HCT116 (cell line): ENCODE measurements around the gene PPP2R2D. TPM values are rescaled to one million over a fixed set of nuclear protein-coding genes. Genes with fewer than 3 reads are reported as not detected.

Experiments used
- ATAC-seq: fragments of 200-7000 bp; cut with Tn5 transposase; 2 replicates; pipeline ENCODE4 v1.9.1; 2020; ENCODE audit warnings: mild to moderate bottlenecking, moderate library complexity
- BruUV-seq: library from RNA; stranded (reverse); fragments of 400-500 nt; replicated peaks from 2 replicates; lab custom pipeline; 2021; lab: Mats Ljungman, UMichigan
- CTCF ChIA-PET: fragments of 300-600 bp; sonication (Branson Sonifier 250); formaldehyde crosslinking; loops from one replicate; lab custom pipeline; 2021; ENCODE audit warnings: antibody characterized with exemption; lab: Charles Lee
- POLR2A ChIA-PET: fragments of 300-600, 350-600 bp; sonication (Branson Sonifier 250); formaldehyde crosslinking; loops from one replicate; lab custom pipeline; 2021; ENCODE audit warnings: antibody characterized with exemption; lab: Charles Lee
- RAD21 ChIA-PET, 2 experiments: fragments of 300-600 bp; sonication (Branson Sonifier 250); formaldehyde crosslinking; loops; one replicate each; lab custom pipeline; 2023; ENCODE audit warnings: low total read pairs in 2 of 2; ENCODE audit not compliant: uncharacterized antibody in 2 of 2, unreplicated experiment in 2 of 2, low non-redundant PET in 1 of 2; lab: Charles Lee
- DNase-seq: peaks from one replicate; pipeline ENCODE4 v3.0.0-alpha.2; 2010; ENCODE audit warnings: low read depth, low spot score
- H2AFZ ChIP-seq: fragments of 200-600 bp; shearing (Covaris generic), sonication (generic); 2 replicates; pipeline ENCODE4 v1.6.1; 2017; ENCODE audit warnings: low read depth, mixed run types, mixed read lengths, antibody characterized with exemption, low read length; ENCODE audit not compliant: poor library complexity, severe bottlenecking
- H3K27ac ChIP-seq: 2 replicates; pipeline ENCODE4 v1.5.1; 2012; ENCODE audit warnings: low read depth, low read length
- H3K27me3 ChIP-seq: fragments of 200-600 bp; sonication (generic); 2 replicates; pipeline ENCODE4 v1.6.1; 2016; ENCODE audit warnings: mixed run types, low read length, mixed read lengths; ENCODE audit not compliant: insufficient read depth
- H3K36me3 ChIP-seq, 2 experiments: fragments of 200-500 bp in 1 of 2; fragments of 200-600 bp in 1 of 2; sonication (Bioruptor generic) in 1 of 2; sonication (generic) in 1 of 2; 2 replicates each; pipeline versions ENCODE4 v1.5.1 to v1.6.1; 2014 to 2016; ENCODE audit warnings: low read length in 2 of 2, inconsistent platforms in 1 of 2, mixed read lengths in 1 of 2, mixed run types in 1 of 2; ENCODE audit not compliant: insufficient read depth in 2 of 2, control insufficient read depth in 1 of 2
- H3K4me1 ChIP-seq, 2 experiments: fragments of 200-600 bp in 1 of 2; sonication (generic) in 1 of 2; 2 replicates each; pipeline versions ENCODE4 v1.5.1 to v1.6.1; 2012 to 2017; ENCODE audit warnings: low read length in 2 of 2, inconsistent platforms in 1 of 2, mild to moderate bottlenecking in 1 of 2, mixed read lengths in 1 of 2, mixed run types in 1 of 2, moderate library complexity in 1 of 2; ENCODE audit not compliant: insufficient read depth in 2 of 2, control insufficient read depth in 1 of 2
- H3K4me2 ChIP-seq: fragments of 200-600 bp; sonication (generic); 2 replicates; pipeline ENCODE4 v1.6.1; 2017; ENCODE audit warnings: mixed run types, low read length, mixed read lengths
- H3K4me3 ChIP-seq, 2 experiments: fragments of 200-600 bp in 1 of 2; sonication (generic) in 1 of 2; replicated peaks in 1 of 2; 2 replicates each; pipeline ENCODE4 v1.5.1; 2011 to 2016; ENCODE audit warnings: low read length in 2 of 2, control low read depth in 1 of 2, low read depth in 1 of 2, mild to moderate bottlenecking in 1 of 2, mixed read lengths in 1 of 2, mixed run types in 1 of 2
- H3K79me2 ChIP-seq: fragments of 200-600 bp; sonication (generic); 2 replicates; pipeline ENCODE4 v1.6.1; 2017; ENCODE audit warnings: mild to moderate bottlenecking, mixed run types, low read length, moderate library complexity, mixed read lengths; ENCODE audit not compliant: insufficient read depth
- H3K9ac ChIP-seq: fragments of 200-600 bp; sonication (generic); 2 replicates; pipeline ENCODE4 v1.6.1; 2016; ENCODE audit warnings: low read length, mixed read lengths
- H3K9me2 ChIP-seq: fragments of 200-600 bp; sonication (generic), shearing (Covaris generic); 2 replicates; pipeline ENCODE4 v1.6.1; 2017; ENCODE audit warnings: mixed run types, mild to moderate bottlenecking, moderate library complexity; ENCODE audit not compliant: insufficient read depth
- H3K9me3 ChIP-seq, 2 experiments: fragments of 200-500 bp in 1 of 2; fragments of 200-600 bp in 1 of 2; sonication (Bioruptor generic) in 1 of 2; sonication (generic) in 1 of 2; 2 replicates each; pipeline ENCODE4 v1.6.1; 2014 to 2017; ENCODE audit warnings: low read length in 2 of 2, mixed read lengths in 2 of 2, inconsistent platforms in 1 of 2, low read depth in 1 of 2, mild to moderate bottlenecking in 1 of 2, mixed run types in 1 of 2, moderate library complexity in 1 of 2; ENCODE audit not compliant: control insufficient read depth in 1 of 2, insufficient read depth in 1 of 2
- H4K20me1 ChIP-seq: fragments of 200-600 bp; sonication (generic), shearing (Covaris generic); 2 replicates; pipeline ENCODE4 v1.6.1; 2017; ENCODE audit warnings: mixed run types, mild to moderate bottlenecking, moderate library complexity; ENCODE audit not compliant: insufficient read depth
- ATF3 ChIP-seq: IDR thresholded peaks from 2 replicates; pipeline ENCODE4 v1.6.1; 2012
- CBX3 ChIP-seq: IDR thresholded peaks from 2 replicates; pipeline ENCODE4 v1.6.1; 2012; ENCODE audit warnings: low read depth
- CEBPB ChIP-seq: IDR thresholded peaks from 2 replicates; pipeline ENCODE4 v1.6.1; 2012; ENCODE audit warnings: low read depth
- ELF1 ChIP-seq: IDR thresholded peaks from 2 replicates; pipeline ENCODE4 v1.6.1; 2012; ENCODE audit warnings: low read depth, borderline replicate concordance
- EZH2 ChIP-seq: fragments of 200-600 bp; sonication (generic); IDR thresholded peaks from 2 replicates; pipeline ENCODE4 v1.6.1; 2017; ENCODE audit warnings: antibody characterized with exemption, mixed run types
- EZH2phosphoT487 ChIP-seq: fragments of 200-600 bp; IDR thresholded peaks from 2 replicates; pipeline ENCODE4 v1.6.1; 2018; ENCODE audit warnings: antibody characterized with exemption, borderline replicate concordance
- FOSL1 ChIP-seq: IDR thresholded peaks from 2 replicates; pipeline ENCODE4 v1.6.1; 2012; ENCODE audit warnings: low read depth
- POLR2A ChIP-seq: IDR thresholded peaks from 2 replicates; pipeline ENCODE4 v1.7.0; 2011; ENCODE audit warnings: borderline replicate concordance; ENCODE audit not compliant: insufficient read depth, insufficient read length; ENCODE audit errors: extremely low read depth
- POLR2AphosphoS5 ChIP-seq: IDR thresholded peaks from 2 replicates; pipeline ENCODE4 v1.6.1; 2011; ENCODE audit warnings: mild to moderate bottlenecking, low read depth, low read length, moderate library complexity
- RAD21 ChIP-seq: IDR thresholded peaks from 2 replicates; pipeline ENCODE4 v1.6.1; 2012; ENCODE audit warnings: low read depth, mild to moderate bottlenecking
- SIN3A ChIP-seq: IDR thresholded peaks from 2 replicates; pipeline ENCODE4 v1.6.1; 2012; ENCODE audit warnings: low read depth
- SP1 ChIP-seq: IDR thresholded peaks from 2 replicates; pipeline ENCODE4 v1.6.1; 2012; ENCODE audit warnings: low read depth
- SRF ChIP-seq: IDR thresholded peaks from 2 replicates; pipeline ENCODE4 v1.6.1; 2012; ENCODE audit warnings: low read depth
- TCF7L2 ChIP-seq: IDR thresholded peaks from 2 replicates; pipeline ENCODE4 v1.7.0; 2011; ENCODE audit warnings: borderline replicate concordance, inconsistent platforms; ENCODE audit not compliant: insufficient read depth, insufficient read length; ENCODE audit errors: extremely low read depth
- YY1 ChIP-seq: IDR thresholded peaks from 2 replicates; pipeline ENCODE4 v1.6.1; 2011; ENCODE audit warnings: low read length, low read depth, moderate library complexity, mild to moderate bottlenecking; ENCODE audit not compliant: insufficient replicate concordance; ENCODE audit errors: extremely low read depth
- ZBTB33 ChIP-seq: IDR thresholded peaks from 2 replicates; pipeline ENCODE4 v1.6.1; 2011; ENCODE audit warnings: mild to moderate bottlenecking, low read length, moderate library complexity; ENCODE audit not compliant: insufficient replicate concordance; ENCODE audit errors: extremely low read depth
- ZFX ChIP-seq: fragments of 450-650 bp; IDR thresholded peaks from 2 replicates; pipeline ENCODE4 v1.6.1; 2017
- intact Hi-C: fragments of 100-400 bp; cut with micrococcal nuclease; formaldehyde crosslinking; loops from 2 replicates; pipeline ENCODE4 v1.10.0; 2022
- total RNA-seq: library from RNA; stranded (reverse); gene quantifications from one replicate; pipeline ENCODE4 v1.2.1, GENCODE V29; 2021; ENCODE audit not compliant: unreplicated experiment
- TF ChIP-seq, protein P1 (sequence below), 3 experiments: fragments of 200-600 bp in 1 of 3; sonication (generic) in 1 of 3; IDR thresholded peaks in 2 of 3; conservative IDR thresholded peaks in 1 of 3; 2 replicates each; pipeline ENCODE4 v1.5.1; 2012 to 2017; ENCODE audit warnings: low read depth in 2 of 3, low read length in 2 of 3, antibody characterized with exemption in 1 of 3, borderline replicate concordance in 1 of 3, control low read depth in 1 of 3, mild to moderate bottlenecking in 1 of 3, mixed read lengths in 1 of 3, mixed run types in 1 of 3, moderate library complexity in 1 of 3; ENCODE audit not compliant: insufficient read depth in 1 of 3
- TF ChIP-seq, protein P2 (sequence below): IDR thresholded peaks from 2 replicates; pipeline ENCODE4 v1.6.1; 2012; ENCODE audit warnings: low read depth
- TF ChIP-seq, protein P3 (sequence below): IDR thresholded peaks from 2 replicates; pipeline ENCODE4 v1.6.1; 2012

Gene PPP2R2D
- total RNA-seq, 1 experiment from 2014 or later: 18.1 TPM

DNA sequence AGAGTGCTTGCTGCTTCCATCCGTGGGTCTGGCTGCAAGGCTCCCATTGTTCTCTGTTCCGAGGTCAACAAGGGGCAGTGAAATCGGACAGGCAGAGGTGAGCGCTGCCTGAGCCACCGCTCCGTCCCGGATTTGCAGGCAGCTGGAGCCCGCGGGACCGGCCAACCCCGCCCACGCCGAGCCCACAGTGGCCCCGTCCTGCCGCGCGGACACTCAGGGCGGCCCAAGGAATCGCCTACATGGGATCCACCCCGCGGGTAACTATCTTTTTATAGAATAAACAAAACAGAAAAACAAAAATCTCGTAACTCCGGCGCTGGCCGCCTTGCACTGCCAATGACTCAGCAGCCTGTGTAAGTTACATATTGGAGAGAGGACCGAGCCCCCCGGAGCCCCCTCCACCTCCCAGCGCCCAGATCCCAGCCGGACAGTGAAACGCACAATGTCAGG is 79.0 kb downstream of the PPP2R2D start:
- H3K4me3 ChIP-seq: no peak overlapping the region
- ChIA-PET CTCF (no interaction called here), POLR2A (no interaction called here), RAD21 (no interaction called here)
- ATAC-seq (no peak), DNase-seq (no peak)
- intact Hi-C loops: no loop called here
- H3K9ac ChIP-seq: no peak overlapping the region
- no peaks in the 10 kb centered on the region for H3K27me3 ChIP-seq
- no peaks in the 10 kb centered on the region for H4K20me1 ChIP-seq
- TF ChIP-seq, protein P1, sequence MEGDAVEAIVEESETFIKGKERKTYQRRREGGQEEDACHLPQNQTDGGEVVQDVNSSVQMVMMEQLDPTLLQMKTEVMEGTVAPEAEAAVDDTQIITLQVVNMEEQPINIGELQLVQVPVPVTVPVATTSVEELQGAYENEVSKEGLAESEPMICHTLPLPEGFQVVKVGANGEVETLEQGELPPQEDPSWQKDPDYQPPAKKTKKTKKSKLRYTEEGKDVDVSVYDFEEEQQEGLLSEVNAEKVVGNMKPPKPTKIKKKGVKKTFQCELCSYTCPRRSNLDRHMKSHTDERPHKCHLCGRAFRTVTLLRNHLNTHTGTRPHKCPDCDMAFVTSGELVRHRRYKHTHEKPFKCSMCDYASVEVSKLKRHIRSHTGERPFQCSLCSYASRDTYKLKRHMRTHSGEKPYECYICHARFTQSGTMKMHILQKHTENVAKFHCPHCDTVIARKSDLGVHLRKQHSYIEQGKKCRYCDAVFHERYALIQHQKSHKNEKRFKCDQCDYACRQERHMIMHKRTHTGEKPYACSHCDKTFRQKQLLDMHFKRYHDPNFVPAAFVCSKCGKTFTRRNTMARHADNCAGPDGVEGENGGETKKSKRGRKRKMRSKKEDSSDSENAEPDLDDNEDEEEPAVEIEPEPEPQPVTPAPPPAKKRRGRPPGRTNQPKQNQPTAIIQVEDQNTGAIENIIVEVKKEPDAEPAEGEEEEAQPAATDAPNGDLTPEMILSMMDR (IDR thresholded peaks at IDR 0.05 in 2 of 3, conservative IDR thresholded peaks at IDR 0.05 in 1 of 3; ENCODE audit: borderline replicate concordance in 1 of 3, insufficient read depth in 1 of 3, low read depth in 2 of 3, low read length in 2 of 3): no peak
- TF ChIP-seq SRF: no peak
- no peak for TF ChIP-seq ELF1
- TF ChIP-seq ATF3: no peak
- TF ChIP-seq TCF7L2: no peak
- TF ChIP-seq POLR2AphosphoS5: no peak
- no peak for TF ChIP-seq SP1
- TF ChIP-seq CBX3: no peak
- TF ChIP-seq, protein P2, sequence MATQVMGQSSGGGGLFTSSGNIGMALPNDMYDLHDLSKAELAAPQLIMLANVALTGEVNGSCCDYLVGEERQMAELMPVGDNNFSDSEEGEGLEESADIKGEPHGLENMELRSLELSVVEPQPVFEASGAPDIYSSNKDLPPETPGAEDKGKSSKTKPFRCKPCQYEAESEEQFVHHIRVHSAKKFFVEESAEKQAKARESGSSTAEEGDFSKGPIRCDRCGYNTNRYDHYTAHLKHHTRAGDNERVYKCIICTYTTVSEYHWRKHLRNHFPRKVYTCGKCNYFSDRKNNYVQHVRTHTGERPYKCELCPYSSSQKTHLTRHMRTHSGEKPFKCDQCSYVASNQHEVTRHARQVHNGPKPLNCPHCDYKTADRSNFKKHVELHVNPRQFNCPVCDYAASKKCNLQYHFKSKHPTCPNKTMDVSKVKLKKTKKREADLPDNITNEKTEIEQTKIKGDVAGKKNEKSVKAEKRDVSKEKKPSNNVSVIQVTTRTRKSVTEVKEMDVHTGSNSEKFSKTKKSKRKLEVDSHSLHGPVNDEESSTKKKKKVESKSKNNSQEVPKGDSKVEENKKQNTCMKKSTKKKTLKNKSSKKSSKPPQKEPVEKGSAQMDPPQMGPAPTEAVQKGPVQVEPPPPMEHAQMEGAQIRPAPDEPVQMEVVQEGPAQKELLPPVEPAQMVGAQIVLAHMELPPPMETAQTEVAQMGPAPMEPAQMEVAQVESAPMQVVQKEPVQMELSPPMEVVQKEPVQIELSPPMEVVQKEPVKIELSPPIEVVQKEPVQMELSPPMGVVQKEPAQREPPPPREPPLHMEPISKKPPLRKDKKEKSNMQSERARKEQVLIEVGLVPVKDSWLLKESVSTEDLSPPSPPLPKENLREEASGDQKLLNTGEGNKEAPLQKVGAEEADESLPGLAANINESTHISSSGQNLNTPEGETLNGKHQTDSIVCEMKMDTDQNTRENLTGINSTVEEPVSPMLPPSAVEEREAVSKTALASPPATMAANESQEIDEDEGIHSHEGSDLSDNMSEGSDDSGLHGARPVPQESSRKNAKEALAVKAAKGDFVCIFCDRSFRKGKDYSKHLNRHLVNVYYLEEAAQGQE: no peak
- TF ChIP-seq ZBTB33: no peak
- TF ChIP-seq RAD21: no peak
- no peak for TF ChIP-seq CEBPB
- no peak for TF ChIP-seq EZH2
- no peak for TF ChIP-seq SIN3A
- TF ChIP-seq, protein P3, sequence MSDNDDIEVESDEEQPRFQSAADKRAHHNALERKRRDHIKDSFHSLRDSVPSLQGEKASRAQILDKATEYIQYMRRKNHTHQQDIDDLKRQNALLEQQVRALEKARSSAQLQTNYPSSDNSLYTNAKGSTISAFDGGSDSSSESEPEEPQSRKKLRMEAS: no peak
- TF ChIP-seq POLR2A: no peak
- no peak for TF ChIP-seq EZH2phosphoT487
- no peak for TF ChIP-seq YY1
- no peak for TF ChIP-seq FOSL1
- TF ChIP-seq ZFX: no peak
- H3K9me3 ChIP-seq: no peaks in the 10 kb centered on the region
- H2AFZ ChIP-seq: no peak overlapping the region
- BruUV-seq: no TSS peak
- no peaks in the 10 kb centered on the region; a peak in 1 of 4 replicates for H3K36me3 ChIP-seq
- peaks cover 44% of the 10 kb centered on the region for H3K79me2 ChIP-seq
- no peak overlapping the region for H3K4me2 ChIP-seq
- no peaks in the 10 kb centered on the region for H3K9me2 ChIP-seq
- H3K4me1 ChIP-seq: peaks cover 0 to 5% of the 10 kb centered on the region in 2 experiments; a peak in 2 of 4 replicates
- no peak overlapping the region for H3K27ac ChIP-seq
